T-cell (primary cell): ENCODE measurements around the gene TTC24. TPM values are rescaled to one million over a fixed set of nuclear protein-coding genes. Genes with fewer than 3 reads are reported as not detected.

Experiments used
- ATAC-seq, 4 experiments: fragments of 200-7000 bp in 3 of 4; fragments of 150-1000 bp in 1 of 4; cut with Tn5 transposase; replicated peaks in 1 of 4; 1 replicate in 3 of 4; 2 replicates in 1 of 4; pipeline ENCODE4 v1.10.0; 2021; ENCODE audit warnings: moderate library complexity in 3 of 4, mild to moderate bottlenecking in 2 of 4, moderate number of reproducible peaks in 1 of 4
- CTCF ChIA-PET, 2 donors: fragments of 300-600 bp; sonication (Branson Sonifier 250); formaldehyde crosslinking; loops; one replicate each; lab custom pipeline; 2022; ENCODE audit warnings: antibody characterized with exemption in 2 of 2; lab: Charles Lee
- POLR2A ChIA-PET, 2 donors: fragments of 300-600 bp; sonication (Branson Sonifier 250); formaldehyde crosslinking; loops; one replicate each; lab custom pipeline; 2022; ENCODE audit warnings: antibody characterized with exemption in 2 of 2; lab: Charles Lee
- DNase-seq, 35 experiments: peaks; one replicate each; pipeline versions ENCODE4 v3.0.0 to v3.0.0-alpha.2; 2013 to 2023
- H3K27ac ChIP-seq: one replicate; pipeline ENCODE4 v1.5.1; 2013; ENCODE audit warnings: low read length
- H3K27me3 ChIP-seq, 2 experiments: replicated peaks in 1 of 2; 1 replicate in 1 of 2; 2 replicates in 1 of 2; pipeline versions ENCODE4 v1.6.1 to v1.7.0; 2013; ENCODE audit warnings: low read length in 1 of 2, mixed read lengths in 1 of 2; ENCODE audit not compliant: control insufficient read depth in 2 of 2, insufficient read depth in 2 of 2; ENCODE audit errors: extremely low read depth in 1 of 2
- H3K36me3 ChIP-seq, 2 donors: 1 replicate in 1 of 2; 2 replicates in 1 of 2; pipeline versions ENCODE4 v1.6.1 to v1.7.0; 2013; ENCODE audit warnings: low read length in 1 of 2; ENCODE audit not compliant: control insufficient read depth in 2 of 2, insufficient read depth in 1 of 2; ENCODE audit errors: extremely low read depth in 1 of 2
- H3K4me1 ChIP-seq, 2 experiments: 1 replicate in 1 of 2; 2 replicates in 1 of 2; pipeline versions ENCODE4 v1.6.1 to v1.7.0; 2013; ENCODE audit warnings: low read length in 2 of 2, mixed read lengths in 1 of 2; ENCODE audit not compliant: insufficient read depth in 2 of 2, control insufficient read depth in 1 of 2; ENCODE audit errors: extremely low read depth in 1 of 2
- H3K4me3 ChIP-seq, 2 donors: 1 replicate in 1 of 2; 2 replicates in 1 of 2; pipeline versions ENCODE4 v1.5.1 to v1.7.0; 2013; ENCODE audit warnings: mild to moderate bottlenecking in 2 of 2, low read length in 1 of 2, moderate library complexity in 1 of 2; ENCODE audit not compliant: control insufficient read depth in 1 of 2; ENCODE audit errors: extremely low read depth in 1 of 2
- H3K9me3 ChIP-seq: 2 replicates; pipeline ENCODE4 v1.7.0; 2013
- H3K27ac Mint-ChIP-seq, 2 donors: one replicate each; pipeline ENCODE4 v1.8.0; 2020 to 2021; ENCODE audit warnings: mild to moderate bottlenecking in 2 of 2, mixed read lengths in 2 of 2
- H3K27me3 Mint-ChIP-seq, 2 donors: one replicate each; pipeline ENCODE4 v1.8.0; 2021 to 2022; ENCODE audit warnings: mixed read lengths in 2 of 2
- H3K36me3 Mint-ChIP-seq: one replicate; pipeline ENCODE4 v1.8.0; 2021; ENCODE audit warnings: mixed read lengths
- H3K4me1 Mint-ChIP-seq, 3 donors: one replicate each; pipeline ENCODE4 v1.8.0; 2020 to 2022; ENCODE audit warnings: mixed read lengths in 3 of 3, mild to moderate bottlenecking in 1 of 3
- H3K4me3 Mint-ChIP-seq, 3 donors: one replicate each; pipeline ENCODE4 v1.8.0; 2020 to 2022; ENCODE audit warnings: mild to moderate bottlenecking in 3 of 3, mixed read lengths in 3 of 3, moderate library complexity in 3 of 3
- H3K9me3 Mint-ChIP-seq, 3 donors: one replicate each; pipeline ENCODE4 v1.8.0; 2020 to 2022; ENCODE audit warnings: mixed read lengths in 3 of 3
- WGBS: methylation state at CpG from one replicate; pipeline ENCODE4 v1.1.5; 2013; ENCODE audit warnings: missing lambda C conversion rate; ENCODE audit not compliant: insufficient coverage; 5-methylcytosine and 5-hydroxymethylcytosine counted together
- total RNA-seq, 35 experiments: library from RNA in 6 of 35; stranded (reverse) in 6 of 35; fragments of 120-200 nt in 1 of 35; gene quantifications; one replicate each; pipeline versions ENCODE4 v1.2.1 to v1.2.4 and lab custom pipeline; 2013 to 2026

TTC24 gene
- total RNA-seq, 5 donors from 2014 or later (not counting 1 experiment from before 2014, with no cell fraction given) = 9.9 to 43.6 (median 16.4) TPM

- H3K27me3 ChIP-seq = peaks cover 0 to 5% of the 10 kb centered on the region in 2 experiments
Measured at GRCh38 chr1:156538711-156539440, 40.6 kb upstream of the TTC24 start.

GRCh38 chr1:156539818-156540355 lies 39.6 kb upstream of the TTC24 start:
- H3K9me3 Mint-ChIP-seq = no peaks in the 10 kb centered on the region
- Histone ChIP-seq H3K27me3 (no peaks in the 10 kb centered on the region), H3K36me3 (no peaks in the 10 kb centered on the region), H3K4me1 (no peaks in the 10 kb centered on the region), H3K27ac (no peak overlapping the region), H3K4me3 (no peak overlapping the region), H3K9me3 (no peaks in the 10 kb centered on the region)
- ATAC-seq (no peak), DNase-seq (no peak)
- no peaks in the 10 kb centered on the region for H3K27me3 Mint-ChIP-seq
- no peak overlapping the region for H3K4me3 Mint-ChIP-seq
- no peaks in the 10 kb centered on the region for H3K4me1 Mint-ChIP-seq
- POLR2A ChIA-PET = no interaction called here
- CTCF ChIA-PET = no interaction called here
- no peak overlapping the region for H3K27ac Mint-ChIP-seq
- H3K36me3 Mint-ChIP-seq = no peaks in the 10 kb centered on the region
- 71% methylated on average over 1 of the region's 4 CpGs for WGBS

More at GRCh38 chr1:156538711-156539440, 40.6 kb upstream of the TTC24 start:
- Histone ChIP-seq H3K36me3 (no peaks in the 10 kb centered on the region), H3K4me3 (no peak overlapping the region), H3K27ac (no peak overlapping the region), H3K9me3 (no peaks in the 10 kb centered on the region), H3K4me1 (no peaks in the 10 kb centered on the region)
- CTCF ChIA-PET = no interaction called here
- DNase-seq (no peak), ATAC-seq (no peak)
- Mint-ChIP-seq H3K4me1 (no peaks in the 10 kb centered on the region), H3K4me3 (no peak overlapping the region), H3K9me3 (no peaks in the 10 kb centered on the region), H3K36me3 (no peaks in the 10 kb centered on the region), H3K27ac (no peak overlapping the region), H3K27me3 (no peaks in the 10 kb centered on the region)
- WGBS = 85% methylated on average over 6 of the region's 10 CpGs
- POLR2A ChIA-PET = no interaction called here

- Mint-ChIP-seq H3K4me1 (no peaks in the 10 kb centered on the region), H3K27me3 (no peaks in the 10 kb centered on the region), H3K27ac (peak overlapping the region in 1 of 2 donors; percentile 36), H3K4me3 (no peak overlapping the region), H3K9me3 (no peaks in the 10 kb centered on the region), H3K36me3 (no peaks in the 10 kb centered on the region)
- ChIA-PET CTCF (no interaction called here), POLR2A (no interaction called here)
- Histone ChIP-seq H3K4me1 (no peaks in the 10 kb centered on the region), H3K9me3 (no peaks in the 10 kb centered on the region), H3K4me3 (no peak overlapping the region), H3K27me3 (no peaks in the 10 kb centered on the region), H3K27ac (no peak overlapping the region), H3K36me3 (no peaks in the 10 kb centered on the region)
- WGBS = 39% methylated on average over 2 of the region's 2 CpGs
- no peak for ATAC-seq
- DNase-seq = no peak
Measured at GRCh38 chr1:156540955-156541354, 38.6 kb upstream of the TTC24 start.

- ChIA-PET CTCF (interaction anchor here in 1 of 2 donors (1.2 kb wide), 1 partner anchor 157 kb away, joined by 3 read pairs; no protein-coding TSS in a partner anchor), POLR2A (interaction anchor here in 1 of 2 donors (0.7 kb wide), 1 partner anchor 26 kb away, joined by 3 read pairs; no protein-coding TSS in a partner anchor)
- no peak for ATAC-seq
- Mint-ChIP-seq H3K9me3 (no peaks in the 10 kb centered on the region), H3K4me1 (no peaks in the 10 kb centered on the region), H3K36me3 (no peaks in the 10 kb centered on the region), H3K4me3 (no peak overlapping the region), H3K27me3 (no peaks in the 10 kb centered on the region), H3K27ac (no peak overlapping the region)
- no peak overlapping the region for H3K4me3 ChIP-seq
- H3K27ac ChIP-seq = no peak overlapping the region
- H3K9me3 ChIP-seq = no peaks in the 10 kb centered on the region
- H3K4me1 ChIP-seq = no peaks in the 10 kb centered on the region
- no peak for DNase-seq
- 88% methylated on average over 1 of the region's 1 CpG for WGBS
- H3K27me3 ChIP-seq = peaks cover 0 to 2% of the 10 kb centered on the region in 2 experiments
- no peaks in the 10 kb centered on the region for H3K36me3 ChIP-seq
Measured at GRCh38 chr1:156543066-156543465, 36.5 kb upstream of the TTC24 start.

- Histone ChIP-seq H3K4me3 (no peak overlapping the region), H3K27me3 (peaks cover 0 to 3% of the 10 kb centered on the region in 2 experiments), H3K36me3 (no peaks in the 10 kb centered on the region), H3K9me3 (no peaks in the 10 kb centered on the region), H3K27ac (no peak overlapping the region), H3K4me1 (no peaks in the 10 kb centered on the region)
- ChIA-PET CTCF (no interaction called here), POLR2A (no interaction called here)
- H3K4me1 Mint-ChIP-seq = no peaks in the 10 kb centered on the region
- no peak overlapping the region for H3K27ac Mint-ChIP-seq
- no peak for ATAC-seq
- no peaks in the 10 kb centered on the region for H3K9me3 Mint-ChIP-seq
- no peak overlapping the region for H3K4me3 Mint-ChIP-seq
- H3K36me3 Mint-ChIP-seq = no peaks in the 10 kb centered on the region
- no peak for DNase-seq
- 100% methylated on average over 2 of the region's 3 CpGs for WGBS
- no peaks in the 10 kb centered on the region for H3K27me3 Mint-ChIP-seq
Measured at GRCh38 chr1:156544592-156545102, 34.9 kb upstream of the TTC24 start.

- Mint-ChIP-seq H3K4me3 (no peak overlapping the region), H3K27me3 (no peaks in the 10 kb centered on the region), H3K36me3 (no peaks in the 10 kb centered on the region), H3K27ac (no peak overlapping the region), H3K4me1 (no peaks in the 10 kb centered on the region), H3K9me3 (no peaks in the 10 kb centered on the region)
- no CpG with 5 or more reads among the region's 3 CpGs for WGBS
- POLR2A ChIA-PET = no interaction called here
- Histone ChIP-seq H3K36me3 (no peaks in the 10 kb centered on the region), H3K4me3 (no peak overlapping the region), H3K27me3 (peaks cover 0 to 3% of the 10 kb centered on the region in 2 experiments), H3K27ac (no peak overlapping the region), H3K4me1 (no peaks in the 10 kb centered on the region), H3K9me3 (no peaks in the 10 kb centered on the region)
- DNase-seq = no peak
- no peak for ATAC-seq
- CTCF ChIA-PET = no interaction called here
Measured at GRCh38 chr1:156546267-156546666, 33.3 kb upstream of the TTC24 start.
